ENCODE results near the gene PDCD11.

The PDCD11 gene

GRCh38 chr10:103457896-103458583, 61.6 kb downstream of the PDCD11 start:
- TF ChIP-seq CTCF (IDR thresholded peaks at IDR 0.05; ENCODE audit: extremely low read depth, missing control alignments): no peak
- no peak for DNase-seq (ENCODE audit: low spot score)

- TF ChIP-seq CTCF (IDR thresholded peaks at IDR 0.05; ENCODE audit: extremely low read depth, missing control alignments): no peak
- DNase-seq (ENCODE audit: low spot score): peak; percentile 87
Measured at GRCh38 chr10:103458720-103459119, 62.3 kb downstream of the PDCD11 start, which contains the start of gene CALHM1. Gene CALHM1 (minus strand): TSS chr10:103458900. CDS start chr10:103458751, 149 bp downstream.

- no peak for TF ChIP-seq CTCF (IDR thresholded peaks at IDR 0.05; ENCODE audit: extremely low read depth, missing control alignments)
- DNase-seq (ENCODE audit: low spot score): no peak
Measured at GRCh38 chr10:103459615-103460014, 63.2 kb downstream of the PDCD11 start.

- TF ChIP-seq CTCF (IDR thresholded peaks at IDR 0.05; ENCODE audit: extremely low read depth, missing control alignments): no peak
- DNase-seq (ENCODE audit: low spot score): no peak
Measured at GRCh38 chr10:103463499-103463898, 67.1 kb downstream of the PDCD11 start.

GRCh38 chr10:103465411-103466179, 69.2 kb downstream of the PDCD11 start:
- no peak for DNase-seq (ENCODE audit: low spot score)
- TF ChIP-seq CTCF (IDR thresholded peaks at IDR 0.05; ENCODE audit: extremely low read depth, missing control alignments): no peak

GRCh38 chr10:103466734-103467133, 70.3 kb downstream of the PDCD11 start:
- DNase-seq (ENCODE audit: low spot score): no peak
- no peak for TF ChIP-seq CTCF (IDR thresholded peaks at IDR 0.05; ENCODE audit: extremely low read depth, missing control alignments)

GRCh38 chr10:103467406-103467805, 71.0 kb downstream of the PDCD11 start:
- no peak for TF ChIP-seq CTCF (IDR thresholded peaks at IDR 0.05; ENCODE audit: extremely low read depth, missing control alignments)
- DNase-seq (ENCODE audit: low spot score): peak; percentile 78
